Measurements from ENCODE around the gene USP17L13.
"Not testable (repeated sequence)": the region's sequence is repeated elsewhere in the genome, so short reads cannot be mapped to it uniquely, and the experiment has no call there.

The USP17L13 gene, protein sequence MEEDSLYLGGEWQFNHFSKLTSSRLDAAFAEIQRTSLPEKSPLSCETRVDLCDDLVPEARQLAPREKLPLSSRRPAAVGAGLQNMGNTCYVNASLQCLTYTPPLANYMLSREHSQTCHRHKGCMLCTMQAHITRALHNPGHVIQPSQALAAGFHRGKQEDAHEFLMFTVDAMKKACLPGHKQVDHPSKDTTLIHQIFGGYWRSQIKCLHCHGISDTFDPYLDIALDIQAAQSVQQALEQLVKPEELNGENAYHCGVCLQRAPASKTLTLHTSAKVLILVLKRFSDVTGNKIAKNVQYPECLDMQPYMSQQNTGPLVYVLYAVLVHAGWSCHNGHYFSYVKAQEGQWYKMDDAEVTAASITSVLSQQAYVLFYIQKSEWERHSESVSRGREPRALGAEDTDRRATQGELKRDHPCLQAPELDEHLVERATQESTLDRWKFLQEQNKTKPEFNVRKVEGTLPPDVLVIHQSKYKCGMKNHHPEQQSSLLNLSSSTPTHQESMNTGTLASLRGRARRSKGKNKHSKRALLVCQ

DNA sequence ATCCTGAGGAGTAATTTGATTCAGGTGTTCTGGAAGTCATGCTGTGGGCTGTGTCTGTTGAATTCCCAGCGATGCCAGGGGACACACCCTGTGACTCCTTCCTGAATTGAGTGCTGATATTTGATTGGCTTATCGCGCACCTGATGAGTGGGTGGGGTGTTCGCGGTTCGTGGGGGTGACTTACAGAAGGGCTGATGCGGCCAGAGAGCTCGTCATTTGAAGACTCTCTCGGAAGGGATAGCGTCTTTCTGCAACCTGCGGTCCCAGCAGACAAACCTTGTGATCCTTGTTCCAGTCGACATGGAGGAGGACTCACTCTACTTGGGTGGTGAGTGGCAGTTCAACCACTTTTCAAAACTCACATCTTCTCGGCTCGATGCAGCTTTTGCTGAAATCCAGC is at the start of gene USP17L13:
Gene USP17L13, plus strand, starts transcription at position 301 of the 400 bp plus-strand sequence. Its CDS starts 0 bp downstream, at position 301.
- DNase-seq = not testable (repeated sequence)

GRCh38 chr4:9210357-9210756 is 14.3 kb upstream of the USP17L13 start, which contains the start of gene USP17L10:
Gene USP17L10 (plus strand): TSS chr4:9210657. CDS start chr4:9210657, 0 bp downstream.
- not testable (repeated sequence) for DNase-seq

GRCh38 chr4:9214701-9215100 is 10.0 kb upstream of the USP17L13 start:
- DNase-seq = not testable (repeated sequence)

GRCh38 chr4:9215105-9215504 is 9.6 kb upstream of the USP17L13 start, which contains the start of gene USP17L11:
Gene USP17L11 (plus strand): TSS chr4:9215405. CDS start chr4:9215405, 0 bp downstream.
- not testable (repeated sequence) for DNase-seq

GRCh38 chr4:9219852-9220251 is 4.8 kb upstream of the USP17L13 start, which contains the start of gene USP17L12:
Gene USP17L12 (plus strand): TSS chr4:9220152. CDS start chr4:9220152, 0 bp downstream.
- not testable (repeated sequence) for DNase-seq

- not testable (repeated sequence) for DNase-seq
These were observed 5.6 kb downstream of the USP17L13 start for GRCh38 chr4:9230249-9230648.

DNA sequence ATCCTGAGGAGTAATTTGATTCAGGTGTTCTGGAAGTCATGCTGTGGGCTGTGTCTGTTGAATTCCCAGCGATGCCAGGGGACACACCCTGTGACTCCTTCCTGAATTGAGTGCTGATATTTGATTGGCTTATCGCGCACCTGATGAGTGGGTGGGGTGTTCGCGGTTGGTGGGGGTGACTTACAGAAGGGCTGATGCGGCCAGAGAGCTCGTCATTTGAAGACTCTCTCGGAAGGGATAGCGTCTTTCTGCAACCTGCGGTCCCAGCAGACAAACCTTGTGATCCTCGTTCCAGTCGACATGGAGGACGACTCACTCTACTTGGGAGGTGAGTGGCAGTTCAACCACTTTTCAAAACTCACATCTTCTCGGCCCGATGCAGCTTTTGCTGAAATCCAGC is 9.4 kb downstream of the USP17L13 start, which contains the start of gene USP17L15:
Gene USP17L15, plus strand, starts transcription at position 301 of the 400 bp plus-strand sequence. Its CDS starts 0 bp downstream, at position 301.
- DNase-seq = not testable (repeated sequence)

GRCh38 chr4:9238461-9238860 is 13.8 kb downstream of the USP17L13 start:
- not testable (repeated sequence) for DNase-seq

DNA sequence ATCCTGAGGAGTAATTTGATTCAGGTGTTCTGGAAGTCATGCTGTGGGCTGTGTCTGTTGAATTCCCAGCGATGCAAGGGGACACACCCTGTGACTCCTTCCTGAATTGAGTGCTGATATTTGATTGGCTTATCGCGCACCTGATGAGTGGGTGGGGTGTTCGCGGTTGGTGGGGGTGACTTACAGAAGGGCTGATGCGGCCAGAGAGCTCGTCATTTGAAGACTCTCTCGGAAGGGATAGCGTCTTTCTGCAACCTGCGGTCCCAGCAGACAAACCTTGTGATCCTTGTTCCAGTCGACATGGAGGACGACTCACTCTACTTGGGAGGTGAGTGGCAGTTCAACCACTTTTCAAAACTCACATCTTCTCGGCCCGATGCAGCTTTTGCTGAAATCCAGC is 18.9 kb downstream of the USP17L13 start, which contains the start of gene USP17L17:
Gene USP17L17, plus strand, starts transcription at position 301 of the 400 bp plus-strand sequence. Its CDS starts 0 bp downstream, at position 301.
- DNase-seq = not testable (repeated sequence)

DNA sequence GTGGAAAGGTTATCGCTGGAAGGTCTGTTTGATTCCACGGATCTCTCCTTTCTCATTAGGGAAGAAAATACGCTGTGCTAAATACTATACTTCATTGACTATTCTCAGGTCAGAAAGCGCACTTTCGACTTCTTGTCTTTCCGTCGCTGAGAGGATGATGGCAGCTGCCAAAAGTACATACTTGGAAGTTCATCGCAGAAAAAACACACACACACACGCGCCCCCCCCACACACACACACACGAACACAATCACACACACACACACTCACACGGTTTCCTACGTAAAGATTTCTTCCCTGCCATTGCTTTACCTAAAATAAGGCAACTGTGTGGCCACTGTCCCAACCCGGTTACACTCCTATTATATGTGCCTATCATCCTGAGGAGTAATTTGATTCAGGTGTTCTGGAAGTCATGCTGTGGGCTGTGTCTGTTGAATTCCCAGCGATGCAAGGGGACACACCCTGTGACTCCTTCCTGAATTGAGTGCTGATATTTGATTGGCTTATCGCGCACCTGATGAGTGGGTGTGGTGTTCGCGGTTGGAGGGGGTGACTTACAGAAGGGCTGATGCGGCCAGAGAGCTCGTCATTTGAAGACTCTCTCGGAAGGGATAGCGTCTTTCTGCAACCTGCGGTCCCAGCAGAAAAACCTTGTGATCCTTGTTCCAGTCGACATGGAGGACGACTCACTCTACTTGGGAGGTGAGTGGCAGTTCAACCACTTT is 23.4 kb downstream of the USP17L13 start, which contains the start of gene USP17L18:
Gene USP17L18, plus strand, starts transcription at position 678 of the 728 bp plus-strand sequence. Its CDS starts 0 bp downstream, at position 678.
- not testable (repeated sequence) for DNase-seq

GRCh38 chr4:9253078-9253477 is 28.4 kb downstream of the USP17L13 start, which contains the start of gene USP17L19:
Gene USP17L19 (plus strand): TSS chr4:9253378. CDS start chr4:9253378, 0 bp downstream.
- DNase-seq = not testable (repeated sequence)

DNA sequence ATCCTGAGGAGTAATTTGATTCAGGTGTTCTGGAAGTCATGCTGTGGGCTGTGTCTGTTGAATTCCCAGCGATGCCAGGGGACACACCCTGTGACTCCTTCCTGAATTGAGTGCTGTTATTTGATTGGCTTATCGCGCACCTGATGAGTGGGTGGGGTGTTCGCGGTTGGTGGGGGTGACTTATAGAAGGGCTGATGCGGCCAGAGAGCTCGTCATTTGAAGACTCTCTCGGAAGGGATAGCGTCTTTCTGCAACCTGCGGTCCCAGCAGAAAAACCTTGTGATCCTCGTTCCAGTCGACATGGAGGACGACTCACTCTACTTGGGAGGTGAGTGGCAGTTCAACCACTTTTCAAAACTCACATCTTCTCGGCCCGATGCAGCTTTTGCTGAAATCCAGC is 33.1 kb downstream of the USP17L13 start, which contains the start of gene USP17L20:
Gene USP17L20, plus strand, starts transcription at position 301 of the 400 bp plus-strand sequence. Its CDS starts 0 bp downstream, at position 301.
- DNase-seq = not testable (repeated sequence)

DNA sequence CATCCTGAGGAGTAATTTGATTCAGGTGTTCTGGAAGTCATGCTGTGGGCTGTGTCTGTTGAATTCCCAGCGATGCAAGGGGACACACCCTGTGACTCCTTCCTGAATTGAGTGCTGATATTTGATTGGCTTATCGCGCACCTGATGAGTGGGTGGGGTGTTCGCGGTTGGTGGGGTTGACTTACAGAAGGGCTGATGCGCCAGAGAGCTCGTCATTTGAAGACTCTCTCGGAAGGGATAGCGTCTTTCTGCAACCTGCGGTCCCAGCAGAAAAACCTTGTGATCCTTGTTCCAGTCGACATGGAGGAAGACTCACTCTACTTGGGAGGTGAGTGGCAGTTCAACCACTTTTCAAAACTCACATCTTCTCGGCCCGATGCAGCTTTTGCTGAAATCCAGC is 37.9 kb downstream of the USP17L13 start, which contains the start of gene USP17L21:
Gene USP17L21, plus strand, starts transcription at position 301 of the 400 bp plus-strand sequence. Its CDS starts 0 bp downstream, at position 301.
- not testable (repeated sequence) for DNase-seq

DNA sequence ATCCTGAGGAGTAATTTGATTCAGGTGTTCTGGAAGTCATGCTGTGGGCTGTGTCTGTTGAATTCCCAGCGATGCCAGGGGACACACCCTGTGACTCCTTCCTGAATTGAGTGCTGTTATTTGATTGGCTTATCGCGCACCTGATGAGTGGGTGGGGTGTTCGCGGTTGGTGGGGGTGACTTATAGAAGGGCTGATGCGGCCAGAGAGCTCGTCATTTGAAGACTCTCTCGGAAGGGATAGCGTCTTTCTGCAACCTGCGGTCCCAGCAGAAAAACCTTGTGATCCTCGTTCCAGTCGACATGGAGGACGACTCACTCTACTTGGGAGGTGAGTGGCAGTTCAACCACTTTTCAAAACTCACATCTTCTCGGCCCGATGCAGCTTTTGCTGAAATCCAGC is 42.6 kb downstream of the USP17L13 start, which contains the start of gene USP17L22:
Gene USP17L22, plus strand, starts transcription at position 301 of the 400 bp plus-strand sequence. Its CDS starts 0 bp downstream, at position 301.
- not testable (repeated sequence) for DNase-seq

DNA sequence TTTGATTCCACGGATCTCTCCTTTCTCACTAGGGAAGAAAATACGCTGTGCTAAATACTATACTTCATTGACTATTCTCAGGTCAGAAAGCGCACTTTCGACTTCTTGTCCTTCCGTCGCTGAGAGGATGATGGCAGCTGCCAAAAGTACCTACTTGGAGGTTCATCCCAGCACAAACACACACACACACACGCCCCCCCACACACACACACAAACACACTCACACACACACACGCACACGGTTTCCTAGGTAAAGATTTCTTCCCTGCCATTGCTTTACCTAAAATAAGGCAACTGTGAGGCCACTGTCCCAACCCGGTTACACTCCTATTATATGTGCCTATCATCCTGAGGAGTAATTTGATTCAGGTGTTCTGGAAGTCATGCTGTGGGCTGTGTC is 47.0 kb downstream of the USP17L13 start:
- not testable (repeated sequence) for DNase-seq

Data from suppressor macrophage treated with lipopolysaccharide for 4 hours (primary cell).